Esophagus muscularis mucosa (tissue), 4 donors: Measurements from ENCODE around the gene LELP1. TPM values are rescaled to one million over a fixed set of nuclear protein-coding genes. Genes with fewer than 3 reads are reported as not detected.

Source experiments
- DNase-seq: peaks from one replicate; pipeline ENCODE4 v3.0.0-alpha.2; 2017; ENCODE audit errors: extremely low spot score
- H3K27ac ChIP-seq, 4 donors: fragments of 200-600 bp; sonication (generic); replicated peaks in 1 of 4; 1 replicate in 3 of 4; 2 replicates in 1 of 4; pipeline ENCODE4 v1.5.1; 2016 to 2019; ENCODE audit warnings: mild to moderate bottlenecking in 1 of 4
- H3K27me3 ChIP-seq, 4 donors: fragments of 200-600 bp; sonication (generic); one replicate each; pipeline versions ENCODE4 v1.5.1 to v1.6.0; 2016 to 2019
- H3K36me3 ChIP-seq, 4 donors: fragments of 200-600 bp; sonication (generic); one replicate each; pipeline ENCODE4 v1.5.1; 2016 to 2019
- H3K4me1 ChIP-seq, 4 donors: fragments of 200-600 bp; sonication (generic); one replicate each; pipeline ENCODE4 v1.5.1; 2016 to 2019
- H3K4me3 ChIP-seq, 4 donors: fragments of 200-600 bp; sonication (generic); 1 replicate in 2 of 4; 2 replicates in 2 of 4; pipeline ENCODE4 v1.5.1; 2016 to 2019; ENCODE audit warnings: mild to moderate bottlenecking in 4 of 4, moderate library complexity in 1 of 4
- H3K9me3 ChIP-seq, 4 donors: fragments of 200-600 bp; sonication (generic); 1 replicate in 3 of 4; 2 replicates in 1 of 4; pipeline ENCODE4 v1.5.1; 2016 to 2019
- CTCF ChIP-seq, 3 experiments: fragments of 200-600 bp in 2 of 3; fragments of 450-650 bp in 1 of 3; sonication (generic) in 2 of 3; IDR thresholded peaks; one replicate each; pipeline ENCODE4 v1.5.1; 2017 to 2019; ENCODE audit warnings: antibody characterized with exemption in 3 of 3, mild to moderate bottlenecking in 2 of 3, moderate library complexity in 1 of 3
- EP300 ChIP-seq: sonication (generic); formaldehyde crosslinking; IDR thresholded peaks from one replicate; pipeline ENCODE4 v1.6.1; 2017; ENCODE audit warnings: antibody characterized with exemption
- POLR2A ChIP-seq: fragments of 450-650 bp; IDR thresholded peaks from one replicate; pipeline ENCODE4 v1.6.1; 2017; ENCODE audit warnings: antibody characterized with exemption, moderate library complexity, mild to moderate bottlenecking, low read depth
- POLR2AphosphoS5 ChIP-seq, 2 donors: sonication (generic); formaldehyde crosslinking; IDR thresholded peaks; one replicate each; pipeline ENCODE4 v1.6.1; 2017; ENCODE audit warnings: antibody characterized with exemption in 2 of 2
- WGBS: methylation state at CpG from one replicate; pipeline ENCODE4 v1.1.5; 2018; 5-methylcytosine and 5-hydroxymethylcytosine counted together
- intact Hi-C: fragments of 100-400 bp; cut with DNase I; formaldehyde crosslinking; loops from one replicate; pipeline ENCODE4 v1.15.1; 2023
- total RNA-seq, 4 donors: library from RNA; depleted of rRNA; stranded (reverse); fragments of >200 nt; gene quantifications; one replicate each; pipeline versions ENCODE4 v1.1.0 to v1.2.1, GENCODE V29; 2016

Gene LELP1
- total RNA-seq, 4 donors from 2014 or later: not detected

DNA sequence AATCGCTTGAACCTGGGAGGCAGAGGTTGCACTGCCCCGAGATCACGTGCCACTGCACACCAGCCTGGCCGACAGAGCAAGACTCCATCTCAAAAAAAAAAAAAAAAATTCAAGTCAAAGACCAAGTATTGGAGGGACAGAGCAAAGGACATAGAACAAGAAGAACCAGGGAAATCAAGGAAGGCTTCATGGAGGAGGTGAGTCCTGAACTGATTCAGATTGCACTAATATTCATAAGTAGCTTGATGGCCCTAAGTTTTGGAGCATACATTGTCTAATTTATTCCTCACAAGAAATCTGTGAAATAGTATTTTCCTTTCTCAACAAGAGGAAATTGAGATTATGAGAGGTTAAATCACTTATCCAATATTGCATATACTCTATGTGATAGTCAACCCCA is 10.3 kb downstream of the LELP1 start:
- Histone ChIP-seq H3K4me1 (no peaks in the 10 kb centered on the region), H3K4me3 (no peak overlapping the region), H3K27ac (no peak overlapping the region), H3K36me3 (no peaks in the 10 kb centered on the region), H3K27me3 (peaks cover 0 to 11% (median 0%) of the 10 kb centered on the region in 4 donors), H3K9me3 (no peaks in the 10 kb centered on the region)
- 94% methylated on average over 4 of the region's 4 CpGs for WGBS
- TF ChIP-seq POLR2A (no peak), CTCF (IDR thresholded peaks at IDR 0.05) (no peak), EP300 (no peak), POLR2AphosphoS5 (IDR thresholded peaks at IDR 0.05) (no peak)
- no peak for DNase-seq
- intact Hi-C loops: no loop called here

- Histone ChIP-seq H3K36me3 (no peaks in the 10 kb centered on the region), H3K4me3 (no peak within 1 kb of the TSS), H3K4me1 (no peaks in the 10 kb centered on the region), H3K27me3 (peaks cover 0 to 5% (median 0%) of the 10 kb centered on the region in 4 donors), H3K27ac (no peak within 1 kb of the TSS), H3K9me3 (no peaks in the 10 kb centered on the region)
- DNase-seq: no peak
- WGBS: 92% methylated on average over 3 of the region's 3 CpGs
- intact Hi-C loops: no loop called here
- no peak for TF ChIP-seq POLR2A
- TF ChIP-seq POLR2AphosphoS5 (IDR thresholded peaks at IDR 0.05): no peak
- TF ChIP-seq EP300: no peak
- no peak for TF ChIP-seq CTCF (IDR thresholded peaks at IDR 0.05)
Observed at GRCh38 chr1:153217212-153217611, 14.0 kb downstream of the LELP1 start, which contains the start of gene PRR9. PRR9 (plus strand) TSS chr1:153217584; CDS start chr1:153218145, 561 bp downstream.

DNA sequence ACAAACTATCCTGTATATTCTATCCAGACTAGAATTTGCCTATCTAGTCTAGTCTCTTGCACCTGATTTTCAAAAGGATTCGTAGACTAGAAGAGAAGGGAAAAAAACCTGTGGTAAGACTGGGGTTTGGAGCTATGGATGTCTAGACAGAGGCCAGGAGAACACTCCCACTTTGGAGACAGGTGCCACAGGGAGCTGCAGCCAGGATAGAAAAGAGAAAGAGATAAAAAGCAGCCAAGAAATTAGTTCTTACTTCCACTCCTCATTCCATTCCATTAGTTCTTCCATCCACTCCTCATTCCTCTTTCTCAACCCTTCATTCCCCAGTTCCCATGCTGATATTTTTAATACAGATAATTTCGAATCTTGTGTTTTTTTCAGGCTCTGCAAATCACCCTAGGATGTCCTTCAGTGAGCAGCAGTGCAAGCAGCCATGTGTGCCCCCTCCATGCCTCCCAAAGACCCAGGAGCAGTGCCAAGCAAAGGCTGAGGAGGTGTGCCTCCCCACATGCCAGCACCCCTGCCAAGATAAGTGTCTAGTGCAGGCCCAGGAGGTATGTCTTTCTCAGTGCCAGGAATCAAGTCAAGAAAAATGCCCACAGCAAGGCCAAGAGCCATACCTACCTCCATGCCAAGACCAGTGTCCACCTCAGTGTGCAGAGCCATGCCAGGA is 14.7 kb downstream of the LELP1 start:
- no peak overlapping the region for H3K4me3 ChIP-seq
- intact Hi-C loops: no loop called here
- no peaks in the 10 kb centered on the region for H3K9me3 ChIP-seq
- 69% methylated on average over 2 of the region's 2 CpGs for WGBS
- DNase-seq: no peak
- H3K36me3 ChIP-seq: no peaks in the 10 kb centered on the region
- peaks cover 0 to 5% (median 0%) of the 10 kb centered on the region in 4 donors for H3K27me3 ChIP-seq
- TF ChIP-seq POLR2AphosphoS5 (IDR thresholded peaks at IDR 0.05) (no peak), EP300 (no peak), CTCF (IDR thresholded peaks at IDR 0.05) (no peak), POLR2A (no peak)
- no peaks in the 10 kb centered on the region for H3K4me1 ChIP-seq
- no peak overlapping the region for H3K27ac ChIP-seq

GRCh38 chr1:153220606-153221303 is 17.5 kb downstream of the LELP1 start:
- WGBS: 57% methylated on average over 6 of the region's 6 CpGs
- Histone ChIP-seq H3K4me1 (no peaks in the 10 kb centered on the region), H3K36me3 (no peaks in the 10 kb centered on the region), H3K4me3 (no peak overlapping the region), H3K27me3 (peaks cover 0 to 8% (median 0%) of the 10 kb centered on the region in 4 donors), H3K9me3 (no peaks in the 10 kb centered on the region), H3K27ac (no peak overlapping the region)
- DNase-seq: no peak
- intact Hi-C loops: loop anchor here (5.0 kb wide), 2 partner anchors 338 to 563 kb away; no protein-coding TSS in a partner anchor
- no peak for TF ChIP-seq POLR2AphosphoS5 (IDR thresholded peaks at IDR 0.05)
- TF ChIP-seq EP300: no peak
- no peak for TF ChIP-seq POLR2A
- TF ChIP-seq CTCF (IDR thresholded peaks at IDR 0.05): no peak
